Erythroblast (primary cell): ENCODE data around the gene NSUN2.

Experiments
- GATA1 ChIP-seq: IDR thresholded peaks from 2 replicates; pipeline ENCODE4 v1.6.1; 2011; ENCODE audit warnings: low read depth, mild to moderate bottlenecking, control low read depth, low read length, moderate library complexity
- POLR2A ChIP-seq: IDR thresholded peaks from 2 replicates; pipeline ENCODE4 v1.6.1; 2011; ENCODE audit warnings: mild to moderate bottlenecking, low read length

- no peak for TF ChIP-seq POLR2A
- TF ChIP-seq GATA1 = no peak
Observed at GRCh38 chr5:6584101-6584645, 48.7 kb downstream of the NSUN2 start.
